Measurements from ENCODE around the gene GORASP1. TPM values are rescaled to one million over a fixed set of nuclear protein-coding genes. Genes with fewer than 3 reads are reported as not detected.

GORASP1 gene
- total RNA-seq, 1 experiment from 2014 or later: 39.7 TPM

- Histone ChIP-seq H3K27me3 (replicated peaks) (no peaks in the 10 kb centered on the region), H3K36me3 (peaks cover 8% of the 10 kb centered on the region), H3K4me3 (peak overlapping the region; percentile 97), H3K27ac (peak overlapping the region; percentile 82), H3K9me3 (replicated peaks) (no peaks in the 10 kb centered on the region), H3K4me1 (replicated peaks) (peaks cover 13% of the 10 kb centered on the region)
- peak in 1 of 2 experiments; percentile 21 for DNase-seq (ENCODE audit: low read depth in 1 of 2, low spot score in 2 of 2)
Measured at GRCh38 chr3:39108200-39108710, 828 bp upstream of the GORASP1 start.

GRCh38 chr3:39106851-39107387, 508 bp downstream of the GORASP1 start:
- H3K27me3 ChIP-seq (replicated peaks): no peaks in the 10 kb centered on the region
- peak overlapping the region; percentile 82 for H3K27ac ChIP-seq
- DNase-seq (ENCODE audit: low read depth in 1 of 2, low spot score in 2 of 2): peak; percentile 56 to 59
- peaks cover 9% of the 10 kb centered on the region for H3K36me3 ChIP-seq
- H3K4me1 ChIP-seq (replicated peaks): peaks cover 13% of the 10 kb centered on the region
- H3K9me3 ChIP-seq (replicated peaks): no peaks in the 10 kb centered on the region
- peak overlapping the region; percentile 97 for H3K4me3 ChIP-seq

GRCh38 chr3:39106281-39106811, 1.1 kb downstream of the GORASP1 start:
- H3K4me1 ChIP-seq (replicated peaks): peaks cover 13% of the 10 kb centered on the region
- peak in 1 of 2 experiments; percentile 17 for DNase-seq (ENCODE audit: low read depth in 1 of 2, low spot score in 2 of 2)
- no peaks in the 10 kb centered on the region for H3K27me3 ChIP-seq (replicated peaks)
- peaks cover 12% of the 10 kb centered on the region for H3K36me3 ChIP-seq
- peak overlapping the region; percentile 97 for H3K4me3 ChIP-seq
- no peaks in the 10 kb centered on the region for H3K9me3 ChIP-seq (replicated peaks)
- H3K27ac ChIP-seq: no peak overlapping the region

GRCh38 chr3:39105687-39106063, 1.8 kb downstream of the GORASP1 start:
- Histone ChIP-seq H3K27ac (no peak overlapping the region), H3K9me3 (replicated peaks) (no peaks in the 10 kb centered on the region), H3K4me1 (replicated peaks) (peaks cover 13% of the 10 kb centered on the region), H3K4me3 (no peak overlapping the region), H3K27me3 (replicated peaks) (no peaks in the 10 kb centered on the region), H3K36me3 (peaks cover 16% of the 10 kb centered on the region)
- no peak for DNase-seq (ENCODE audit: low read depth in 1 of 2, low spot score in 2 of 2)

GRCh38 chr3:39104961-39105686, 2.3 kb downstream of the GORASP1 start:
- no peak for DNase-seq (ENCODE audit: low read depth in 1 of 2, low spot score in 2 of 2)
- Histone ChIP-seq H3K9me3 (replicated peaks) (no peaks in the 10 kb centered on the region), H3K4me3 (no peak overlapping the region), H3K27me3 (replicated peaks) (no peaks in the 10 kb centered on the region), H3K36me3 (peaks cover 19% of the 10 kb centered on the region), H3K27ac (no peak overlapping the region), H3K4me1 (replicated peaks) (peaks cover 13% of the 10 kb centered on the region)

- peaks cover 29% of the 10 kb centered on the region for H3K36me3 ChIP-seq
- no peaks in the 10 kb centered on the region for H3K27me3 ChIP-seq (replicated peaks)
- H3K27ac ChIP-seq: no peak overlapping the region
- DNase-seq (ENCODE audit: low read depth in 1 of 2, low spot score in 2 of 2): peak in 1 of 2 experiments; percentile 22
- no peak overlapping the region for H3K4me3 ChIP-seq
- no peaks in the 10 kb centered on the region for H3K9me3 ChIP-seq (replicated peaks)
- H3K4me1 ChIP-seq (replicated peaks): peaks cover 13% of the 10 kb centered on the region
Measured at GRCh38 chr3:39103791-39104552, 3.5 kb downstream of the GORASP1 start.

- no peaks in the 10 kb centered on the region for H3K9me3 ChIP-seq (replicated peaks)
- peak in 1 of 2 experiments; percentile 37 for DNase-seq (ENCODE audit: low read depth in 1 of 2, low spot score in 2 of 2)
- peaks cover 12% of the 10 kb centered on the region for H3K4me1 ChIP-seq (replicated peaks)
- no peak overlapping the region for H3K27ac ChIP-seq
- H3K36me3 ChIP-seq: peaks cover 35% of the 10 kb centered on the region
- no peak overlapping the region for H3K4me3 ChIP-seq
- H3K27me3 ChIP-seq (replicated peaks): no peaks in the 10 kb centered on the region
Measured at GRCh38 chr3:39103324-39103693, 4.1 kb downstream of the GORASP1 start.

- peaks cover 41% of the 10 kb centered on the region for H3K36me3 ChIP-seq
- no peak for DNase-seq (ENCODE audit: low read depth in 1 of 2, low spot score in 2 of 2)
Measured at GRCh38 chr3:39102504-39103323, 4.7 kb downstream of the GORASP1 start.

GRCh38 chr3:39101022-39101689, 6.3 kb downstream of the GORASP1 start:
- Histone ChIP-seq H3K9me3 (replicated peaks) (no peaks in the 10 kb centered on the region), H3K4me1 (replicated peaks) (peaks cover 2% of the 10 kb centered on the region; the same call in 1 of the 2 replicates), H3K27ac (no peak overlapping the region), H3K27me3 (replicated peaks) (no peaks in the 10 kb centered on the region), H3K36me3 (peaks cover 47% of the 10 kb centered on the region), H3K4me3 (no peak overlapping the region)
- peak in 1 of 2 experiments; percentile 5 for DNase-seq (ENCODE audit: low read depth in 1 of 2, low spot score in 2 of 2)

More at GRCh38 chr3:39102504-39103323, 4.7 kb downstream of the GORASP1 start:
- no peaks in the 10 kb centered on the region for H3K27me3 ChIP-seq (replicated peaks)
- no peak overlapping the region for H3K27ac ChIP-seq
- H3K4me1 ChIP-seq (replicated peaks): peaks cover 6% of the 10 kb centered on the region
- H3K9me3 ChIP-seq (replicated peaks): no peaks in the 10 kb centered on the region
- H3K4me3 ChIP-seq: no peak overlapping the region

- H3K4me3 ChIP-seq: no peak overlapping the region
- H3K27me3 ChIP-seq (replicated peaks): no peaks in the 10 kb centered on the region
- H3K4me1 ChIP-seq (replicated peaks): no peaks in the 10 kb centered on the region
- no peak overlapping the region for H3K27ac ChIP-seq
- no peak for DNase-seq (ENCODE audit: low read depth in 1 of 2, low spot score in 2 of 2)
- no peaks in the 10 kb centered on the region for H3K9me3 ChIP-seq (replicated peaks)
- H3K36me3 ChIP-seq: peaks cover 54% of the 10 kb centered on the region
Measured at GRCh38 chr3:39100500-39100886, 6.9 kb downstream of the GORASP1 start.

- DNase-seq (ENCODE audit: low read depth in 1 of 2, low spot score in 2 of 2): no peak
- Histone ChIP-seq H3K36me3 (peaks cover 60% of the 10 kb centered on the region), H3K27me3 (replicated peaks) (no peaks in the 10 kb centered on the region), H3K4me3 (no peak overlapping the region), H3K27ac (no peak overlapping the region), H3K4me1 (replicated peaks) (no peaks in the 10 kb centered on the region), H3K9me3 (replicated peaks) (no peaks in the 10 kb centered on the region)
Measured at GRCh38 chr3:39099738-39100499, 7.5 kb downstream of the GORASP1 start.

- no peak overlapping the region for H3K4me3 ChIP-seq
- H3K27me3 ChIP-seq (replicated peaks): no peaks in the 10 kb centered on the region
- H3K4me1 ChIP-seq (replicated peaks): no peaks in the 10 kb centered on the region
- H3K36me3 ChIP-seq: peaks cover 67% of the 10 kb centered on the region
- no peak overlapping the region for H3K27ac ChIP-seq
- no peak for DNase-seq (ENCODE audit: low read depth in 1 of 2, low spot score in 2 of 2)
- no peaks in the 10 kb centered on the region for H3K9me3 ChIP-seq (replicated peaks)
Measured at GRCh38 chr3:39099242-39099641, 8.2 kb downstream of the GORASP1 start.

Data from SJSA1 (cell line).